Measurements from ENCODE around the gene EIF2S1.

GRCh38 chr14:67360470-67361206 lies 510 bp downstream of the EIF2S1 start:
- TF ChIP-seq, protein P1, sequence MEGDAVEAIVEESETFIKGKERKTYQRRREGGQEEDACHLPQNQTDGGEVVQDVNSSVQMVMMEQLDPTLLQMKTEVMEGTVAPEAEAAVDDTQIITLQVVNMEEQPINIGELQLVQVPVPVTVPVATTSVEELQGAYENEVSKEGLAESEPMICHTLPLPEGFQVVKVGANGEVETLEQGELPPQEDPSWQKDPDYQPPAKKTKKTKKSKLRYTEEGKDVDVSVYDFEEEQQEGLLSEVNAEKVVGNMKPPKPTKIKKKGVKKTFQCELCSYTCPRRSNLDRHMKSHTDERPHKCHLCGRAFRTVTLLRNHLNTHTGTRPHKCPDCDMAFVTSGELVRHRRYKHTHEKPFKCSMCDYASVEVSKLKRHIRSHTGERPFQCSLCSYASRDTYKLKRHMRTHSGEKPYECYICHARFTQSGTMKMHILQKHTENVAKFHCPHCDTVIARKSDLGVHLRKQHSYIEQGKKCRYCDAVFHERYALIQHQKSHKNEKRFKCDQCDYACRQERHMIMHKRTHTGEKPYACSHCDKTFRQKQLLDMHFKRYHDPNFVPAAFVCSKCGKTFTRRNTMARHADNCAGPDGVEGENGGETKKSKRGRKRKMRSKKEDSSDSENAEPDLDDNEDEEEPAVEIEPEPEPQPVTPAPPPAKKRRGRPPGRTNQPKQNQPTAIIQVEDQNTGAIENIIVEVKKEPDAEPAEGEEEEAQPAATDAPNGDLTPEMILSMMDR (IDR thresholded peaks at IDR 0.05; ENCODE audit: poor library complexity) = no peak
- TF ChIP-seq EZH2 (IDR thresholded peaks at IDR 0.05; ENCODE audit: borderline replicate concordance) = no peak
